NB4 (cell line): ENCODE measurements around the gene STOX1.
A peak's percentile ranks its signal among the peaks of the same experiment; 100 is the strongest.
"Not testable (repeated sequence)": the region's sequence is repeated elsewhere in the genome, so short reads cannot be mapped to it uniquely, and the experiment has no call there.

Experiments used
- DNase-seq: peaks from one replicate; pipeline ENCODE4 v3.0.0; 2010; ENCODE audit warnings: low read depth
- H3K4me3 ChIP-seq: one replicate; pipeline ENCODE4 v1.5.1; 2011; ENCODE audit warnings: mild to moderate bottlenecking, low read depth, low read length, moderate library complexity
- CTCF ChIP-seq: IDR thresholded peaks from one replicate; pipeline ENCODE4 v1.5.1; 2012; ENCODE audit warnings: low read depth, low read length
- MAX ChIP-seq: IDR thresholded peaks from 2 replicates; pipeline ENCODE4 v1.6.1; 2011; ENCODE audit warnings: low read depth, low read length
- MYC ChIP-seq: IDR thresholded peaks from 2 replicates; pipeline ENCODE4 v1.6.1; 2011; ENCODE audit warnings: low read depth, low read length
- POLR2A ChIP-seq: IDR thresholded peaks from 2 replicates; pipeline ENCODE4 v1.6.1; 2011; ENCODE audit warnings: mild to moderate bottlenecking; ENCODE audit not compliant: insufficient read length; ENCODE audit errors: extremely low read depth

Gene STOX1

DNA sequence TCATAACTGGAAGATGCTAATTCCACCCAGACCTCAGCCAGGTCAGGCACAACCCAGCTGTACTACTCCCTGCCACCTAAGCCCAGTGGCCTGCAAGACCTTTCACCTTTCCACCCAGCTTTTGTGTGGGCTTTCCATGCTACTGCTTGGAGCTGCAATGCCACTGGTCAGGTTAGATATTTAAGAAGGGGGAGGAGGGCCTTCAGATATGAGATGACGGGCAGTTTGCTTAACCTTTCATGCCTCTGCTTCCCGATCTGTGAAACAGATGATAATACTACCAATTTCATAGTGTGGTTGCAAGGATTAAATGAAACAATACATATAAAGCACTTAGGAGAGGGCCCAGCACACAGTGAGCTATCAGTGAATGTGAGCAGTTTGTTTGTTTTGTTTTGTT, 20.9 kb downstream of the STOX1 start:
- no peak for DNase-seq
- H3K4me3 ChIP-seq, result no peak overlapping the region
- no peak for TF ChIP-seq CTCF
- TF ChIP-seq POLR2A, result no peak

DNA sequence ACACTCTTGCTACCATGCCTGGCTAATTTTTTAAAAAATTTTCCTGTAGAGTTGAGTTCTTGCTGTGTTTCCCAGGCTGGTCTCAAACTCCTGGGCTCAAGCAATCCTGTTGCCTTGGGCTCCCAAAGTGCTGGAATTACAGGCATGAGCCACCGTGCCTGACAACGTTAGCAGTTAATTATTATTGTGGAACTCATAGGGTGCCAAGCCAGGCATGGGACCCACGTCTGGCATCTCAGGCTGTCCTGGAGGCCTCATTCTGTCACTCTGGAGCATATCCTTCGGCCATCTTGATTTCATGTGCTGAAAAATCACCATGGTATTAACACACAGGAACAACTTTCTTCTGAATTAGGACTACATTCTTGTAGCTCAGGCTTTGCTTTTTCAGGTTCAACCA, 21.5 kb downstream of the STOX1 start:
- TF ChIP-seq POLR2A (no peak), MAX (no peak), MYC (no peak), CTCF (no peak)

DNA sequence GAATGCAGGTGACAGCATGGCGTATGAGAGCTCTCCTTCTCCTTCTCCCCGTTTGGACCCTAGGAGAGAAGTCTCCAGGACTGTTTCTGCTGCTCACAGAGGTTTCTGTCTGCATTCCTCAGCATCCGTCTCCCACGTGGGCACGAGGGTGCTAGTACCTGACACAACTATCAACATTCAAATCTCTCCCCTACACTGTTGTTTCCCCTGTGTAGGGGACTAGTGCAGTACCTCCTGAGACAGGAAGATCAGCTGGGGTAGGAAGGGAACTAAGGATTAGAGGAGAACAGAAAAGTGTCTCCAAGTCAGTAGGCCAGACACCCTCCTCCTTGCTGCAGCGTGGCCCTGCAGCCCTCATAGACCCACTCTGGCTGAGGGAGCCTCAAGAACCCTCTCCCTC, 29.0 kb downstream of the STOX1 start:
- TF ChIP-seq CTCF (no peak), MYC (no peak), MAX (no peak), POLR2A (no peak)
- no peak overlapping the region for H3K4me3 ChIP-seq
- DNase-seq, result no peak

More for the DNA sequence above, 21.5 kb downstream of the STOX1 start:
- DNase-seq, result no peak
- no peak overlapping the region for H3K4me3 ChIP-seq

- DNase-seq, result no peak
- H3K4me3 ChIP-seq, result no peak overlapping the region
- no peak for TF ChIP-seq POLR2A
- TF ChIP-seq CTCF, result no peak
- TF ChIP-seq MAX, result no peak
- no peak for TF ChIP-seq MYC
Observed at GRCh38 chr10:68857005-68857404, 29.7 kb downstream of the STOX1 start.

GRCh38 chr10:68861253-68861652, 33.9 kb downstream of the STOX1 start:
- H3K4me3 ChIP-seq, result no peak overlapping the region
- peak; percentile 44 for DNase-seq
- no peak for TF ChIP-seq CTCF
- TF ChIP-seq MAX, result no peak

DNA sequence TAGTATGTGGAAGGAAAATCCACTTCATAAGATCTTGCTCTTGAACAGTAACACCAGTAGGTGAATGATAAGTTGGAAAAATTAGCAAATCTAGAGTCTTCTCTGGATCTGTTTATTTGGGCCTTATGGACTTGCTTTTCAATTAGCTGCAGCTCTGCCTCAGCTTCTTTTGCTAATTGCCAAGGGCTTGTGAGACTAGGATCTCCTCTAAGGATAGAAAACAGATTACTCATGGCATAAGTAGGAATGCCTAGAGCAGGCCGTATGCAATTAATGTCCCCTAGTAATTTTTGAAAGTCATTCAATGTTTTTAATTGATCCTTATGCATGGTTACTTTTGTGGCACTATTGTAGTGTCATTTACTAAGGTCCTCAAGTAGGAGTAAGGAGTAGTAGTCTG, 37.3 kb downstream of the STOX1 start:
- no peak overlapping the region for H3K4me3 ChIP-seq
- TF ChIP-seq POLR2A (no peak), MYC (no peak), MAX (no peak), CTCF (no peak)
- no peak for DNase-seq

DNA sequence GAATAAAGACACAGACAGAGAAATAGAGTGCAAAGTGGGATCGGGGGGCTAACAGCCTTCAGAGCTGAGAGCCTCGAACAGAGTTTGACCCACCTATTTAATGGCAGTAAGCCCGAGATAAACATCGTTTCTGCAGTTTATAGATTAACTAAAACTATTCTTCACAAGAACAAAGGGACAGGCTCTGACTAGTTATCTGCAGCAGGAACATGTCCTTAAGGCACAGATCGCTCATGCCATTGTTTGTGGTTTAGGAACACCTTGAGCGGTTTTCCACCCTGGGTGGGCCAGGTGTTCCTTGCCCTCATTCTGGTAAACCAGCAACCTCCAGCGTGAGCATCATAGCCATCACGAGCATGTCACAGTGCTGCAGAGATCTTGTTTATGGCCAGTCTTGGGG, 40.8 kb downstream of the STOX1 start:
- H3K4me3 ChIP-seq, DNase-seq: not testable (repeated sequence)
